ENCODE measurements around the gene GPR143. TPM values are rescaled to one million over a fixed set of nuclear protein-coding genes. Genes with fewer than 3 reads are reported as not detected.
A peak's percentile ranks its signal among the peaks of the same experiment; 100 is the strongest.
"Not testable (repeated sequence)": the region's sequence is repeated elsewhere in the genome, so short reads cannot be mapped to it uniquely, and the experiment has no call there.

Gene GPR143
- 9.7 TPM for polyA plus RNA-seq (2013, experiment 1 of 2)
- polyA plus RNA-seq (2013, experiment 2 of 2), result 8.2 TPM

- H3K27ac ChIP-seq (ENCODE audit: low read depth, low read length, severe bottlenecking), result no peak within 1 kb of the TSS
- H3K4me3 ChIP-seq (ENCODE audit: extremely low read depth, insufficient read depth, low read length, poor library complexity, severe bottlenecking), result peak within 1 kb of the TSS; percentile 5
- no peaks in the 10 kb centered on the region for H3K9me3 ChIP-seq (ENCODE audit: control insufficient read depth, low read length)
- H3K4me1 ChIP-seq (ENCODE audit: control insufficient read depth, insufficient read depth, low read length, poor library complexity, severe bottlenecking), result peaks cover 9% of the 10 kb centered on the region
- 4% methylated on average over 3 of the region's 26 CpGs; no CpG with 5 or more reads in 1 of the 2 experiments for WGBS, 2 experiments (ENCODE audit: insufficient coverage in 2 of 2)
- no peaks in the 10 kb centered on the region for H3K36me3 ChIP-seq (ENCODE audit: control insufficient read depth, insufficient read depth, low read length)
Observed at GRCh38 chrX:9765737-9766097, at the start of gene GPR143. TSS of gene GPR143 (minus strand) at chrX:9765847. CDS start at chrX:9765817, 30 bp downstream.

DNA sequence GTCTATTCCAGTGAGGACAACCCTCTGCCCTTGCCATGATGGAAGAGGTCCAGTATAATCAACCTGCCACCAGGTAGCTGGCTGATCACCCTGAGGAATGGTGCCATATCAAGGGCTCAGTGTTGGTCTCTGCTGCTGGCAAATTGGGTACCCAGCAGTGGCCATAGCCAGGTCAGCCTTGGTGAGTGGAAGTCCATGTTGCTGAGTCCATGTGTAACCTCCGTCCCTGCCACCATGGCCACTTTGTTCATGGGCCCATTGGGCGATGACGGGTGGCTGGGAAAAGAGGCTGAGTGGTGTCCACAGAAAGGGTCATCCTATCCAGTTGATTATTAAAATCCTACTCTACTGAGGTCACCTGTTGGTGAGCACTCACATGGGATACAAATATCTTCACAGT lies 45.4 kb upstream of the GPR143 start:
- not testable (repeated sequence) for H3K4me3 ChIP-seq (ENCODE audit: extremely low read depth, insufficient read depth, low read length, poor library complexity, severe bottlenecking); H3K27ac ChIP-seq (ENCODE audit: low read depth, low read length, severe bottlenecking); H3K4me1 ChIP-seq (ENCODE audit: control insufficient read depth, insufficient read depth, low read length, poor library complexity, severe bottlenecking); H3K36me3 ChIP-seq (ENCODE audit: control insufficient read depth, insufficient read depth, low read length); H3K9me3 ChIP-seq (ENCODE audit: control insufficient read depth, low read length)
- WGBS, 2 experiments (ENCODE audit: insufficient coverage in 2 of 2), result no CpG with 5 or more reads among the region's 3 CpGs

GRCh38 chrX:9809876-9810275 lies 44.2 kb upstream of the GPR143 start:
- WGBS, 2 experiments (ENCODE audit: insufficient coverage in 2 of 2), result 89 to 100% methylated on average over 1 to 3 of the region's 5 CpGs
- H3K4me3 ChIP-seq (ENCODE audit: extremely low read depth, insufficient read depth, low read length, poor library complexity, severe bottlenecking), result not testable (repeated sequence)

DNA sequence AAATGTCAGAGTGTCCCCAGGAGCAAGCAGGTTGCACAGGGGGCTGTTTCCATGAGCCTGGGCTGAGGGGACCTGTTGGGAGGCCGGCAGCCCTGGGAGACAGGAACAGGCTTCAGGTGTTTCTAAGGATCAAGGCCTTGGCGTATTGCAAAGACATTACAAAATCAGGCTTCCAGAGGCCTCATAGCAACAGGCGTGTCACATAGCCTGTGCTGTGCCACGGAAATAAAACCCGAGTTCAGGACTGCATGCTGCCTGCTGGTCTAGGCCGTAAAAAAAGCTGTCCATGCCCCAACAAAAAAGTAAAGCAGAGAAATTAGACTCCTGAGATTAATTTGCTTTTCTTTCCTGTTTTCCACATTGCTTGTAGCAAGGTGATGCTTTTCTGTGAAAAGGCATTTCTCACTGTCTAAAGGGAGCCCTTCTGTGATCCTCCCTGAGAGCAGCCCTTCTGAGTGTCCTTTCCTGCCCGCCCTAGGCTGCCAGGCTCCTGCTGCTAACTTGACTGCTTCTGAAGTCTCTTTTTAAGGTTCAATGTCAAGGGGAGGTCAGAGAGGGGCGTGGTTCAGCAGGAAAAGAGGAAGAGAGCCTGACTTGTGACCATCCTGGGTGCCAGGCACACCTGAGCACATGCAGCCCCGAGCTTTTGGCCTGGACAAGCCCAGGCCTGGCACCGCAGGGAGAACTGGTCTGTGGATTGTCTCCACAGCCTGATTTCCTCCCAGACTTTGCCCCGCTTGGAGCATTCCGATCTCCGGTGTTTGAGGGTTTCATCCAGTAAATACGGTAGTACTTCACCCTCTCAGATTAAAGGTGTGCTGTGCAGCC lies 41.9 kb upstream of the GPR143 start:
- Histone ChIP-seq H3K36me3 (ENCODE audit: control insufficient read depth, insufficient read depth, low read length) (no peaks in the 10 kb centered on the region), H3K4me3 (ENCODE audit: extremely low read depth, insufficient read depth, low read length, poor library complexity, severe bottlenecking) (no peak overlapping the region), H3K4me1 (ENCODE audit: control insufficient read depth, insufficient read depth, low read length, poor library complexity, severe bottlenecking) (no peaks in the 10 kb centered on the region), H3K9me3 (ENCODE audit: control insufficient read depth, low read length) (no peaks in the 10 kb centered on the region), H3K27ac (ENCODE audit: low read depth, low read length, severe bottlenecking) (no peak overlapping the region)
- 68 to 94% methylated on average over 3 to 6 of the region's 14 CpGs for WGBS, 2 experiments (ENCODE audit: insufficient coverage in 2 of 2)

More at GRCh38 chrX:9809876-9810275, 44.2 kb upstream of the GPR143 start:
- not testable (repeated sequence) for H3K9me3 ChIP-seq (ENCODE audit: control insufficient read depth, low read length); H3K4me1 ChIP-seq (ENCODE audit: control insufficient read depth, insufficient read depth, low read length, poor library complexity, severe bottlenecking); H3K36me3 ChIP-seq (ENCODE audit: control insufficient read depth, insufficient read depth, low read length); H3K27ac ChIP-seq (ENCODE audit: low read depth, low read length, severe bottlenecking)

DNA sequence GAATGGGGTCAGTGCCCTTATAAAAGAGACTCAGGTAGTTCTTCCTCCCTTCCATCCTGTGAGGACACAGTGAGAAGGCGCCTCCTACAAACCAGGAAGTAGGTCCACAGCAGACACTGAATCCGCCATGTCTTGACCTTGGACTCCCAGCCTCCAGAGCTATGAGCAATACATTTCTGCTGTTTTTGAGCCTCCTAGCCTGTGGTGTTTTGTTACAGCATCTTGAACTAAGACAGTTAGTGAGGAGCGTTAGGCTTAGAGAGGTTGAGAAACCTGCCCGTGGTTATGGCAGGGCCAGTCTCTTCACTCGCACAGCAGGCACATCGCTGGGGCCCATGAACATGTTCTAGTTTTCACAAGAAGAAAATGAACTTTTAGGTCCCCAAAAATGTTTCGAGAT lies 40.3 kb upstream of the GPR143 start:
- no peaks in the 10 kb centered on the region for H3K36me3 ChIP-seq (ENCODE audit: control insufficient read depth, insufficient read depth, low read length)
- no peak overlapping the region for H3K27ac ChIP-seq (ENCODE audit: low read depth, low read length, severe bottlenecking)
- no peaks in the 10 kb centered on the region for H3K9me3 ChIP-seq (ENCODE audit: control insufficient read depth, low read length)
- WGBS, 2 experiments (ENCODE audit: insufficient coverage in 2 of 2), result 100% methylated on average over 3 of the region's 7 CpGs; no CpG with 5 or more reads in 1 of the 2 experiments
- no peaks in the 10 kb centered on the region for H3K4me1 ChIP-seq (ENCODE audit: control insufficient read depth, insufficient read depth, low read length, poor library complexity, severe bottlenecking)
- no peak overlapping the region for H3K4me3 ChIP-seq (ENCODE audit: extremely low read depth, insufficient read depth, low read length, poor library complexity, severe bottlenecking)

- 100% methylated on average over 2 to 3 of the region's 5 CpGs for WGBS, 2 experiments (ENCODE audit: insufficient coverage in 2 of 2)
- Histone ChIP-seq H3K4me3 (ENCODE audit: extremely low read depth, insufficient read depth, low read length, poor library complexity, severe bottlenecking) (no peak overlapping the region), H3K36me3 (ENCODE audit: control insufficient read depth, insufficient read depth, low read length) (no peaks in the 10 kb centered on the region), H3K4me1 (ENCODE audit: control insufficient read depth, insufficient read depth, low read length, poor library complexity, severe bottlenecking) (no peaks in the 10 kb centered on the region), H3K27ac (ENCODE audit: low read depth, low read length, severe bottlenecking) (no peak overlapping the region), H3K9me3 (ENCODE audit: control insufficient read depth, low read length) (peaks cover 5% of the 10 kb centered on the region)
Observed at GRCh38 chrX:9804444-9804843, 38.8 kb upstream of the GPR143 start.

DNA sequence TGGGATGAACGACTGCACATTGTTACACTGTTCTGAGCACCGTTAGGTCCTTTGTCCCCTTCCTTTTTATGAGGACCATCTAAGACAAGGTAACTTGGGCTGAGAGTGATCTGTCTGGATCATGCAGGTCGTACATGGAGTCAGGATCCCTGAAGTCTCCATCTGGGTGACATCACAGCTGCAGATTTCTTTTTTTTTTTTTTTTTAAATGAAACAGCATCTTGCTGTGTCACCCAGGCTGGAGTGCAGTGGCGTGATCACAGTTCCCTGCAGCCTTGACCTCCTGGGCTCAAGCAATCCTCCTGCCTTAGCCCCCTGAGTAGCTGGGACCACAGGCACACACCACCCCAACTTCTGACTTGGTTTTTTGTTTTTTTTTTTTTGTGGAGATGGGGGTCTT lies 37.1 kb upstream of the GPR143 start:
- Histone ChIP-seq H3K4me1 (ENCODE audit: control insufficient read depth, insufficient read depth, low read length, poor library complexity, severe bottlenecking) (no peaks in the 10 kb centered on the region), H3K4me3 (ENCODE audit: extremely low read depth, insufficient read depth, low read length, poor library complexity, severe bottlenecking) (no peak overlapping the region)
- WGBS, 2 experiments (ENCODE audit: insufficient coverage in 2 of 2), result no CpG with 5 or more reads among the region's 4 CpGs

GRCh38 chrX:9797384-9798360 lies 32.0 kb upstream of the GPR143 start:
- no peak overlapping the region for H3K27ac ChIP-seq (ENCODE audit: low read depth, low read length, severe bottlenecking)
- no peaks in the 10 kb centered on the region for H3K4me1 ChIP-seq (ENCODE audit: control insufficient read depth, insufficient read depth, low read length, poor library complexity, severe bottlenecking)
- no peaks in the 10 kb centered on the region for H3K36me3 ChIP-seq (ENCODE audit: control insufficient read depth, insufficient read depth, low read length)
- WGBS, 2 experiments (ENCODE audit: insufficient coverage in 2 of 2), result 27% methylated on average over 2 of the region's 11 CpGs; no CpG with 5 or more reads in 1 of the 2 experiments
- peaks cover 6% of the 10 kb centered on the region for H3K9me3 ChIP-seq (ENCODE audit: control insufficient read depth, low read length)
- no peak overlapping the region for H3K4me3 ChIP-seq (ENCODE audit: extremely low read depth, insufficient read depth, low read length, poor library complexity, severe bottlenecking)

More for the DNA sequence above, 37.1 kb upstream of the GPR143 start:
- H3K36me3 ChIP-seq (ENCODE audit: control insufficient read depth, insufficient read depth, low read length), result no peaks in the 10 kb centered on the region
- peaks cover 6% of the 10 kb centered on the region for H3K9me3 ChIP-seq (ENCODE audit: control insufficient read depth, low read length)
- no peak overlapping the region for H3K27ac ChIP-seq (ENCODE audit: low read depth, low read length, severe bottlenecking)

DNA sequence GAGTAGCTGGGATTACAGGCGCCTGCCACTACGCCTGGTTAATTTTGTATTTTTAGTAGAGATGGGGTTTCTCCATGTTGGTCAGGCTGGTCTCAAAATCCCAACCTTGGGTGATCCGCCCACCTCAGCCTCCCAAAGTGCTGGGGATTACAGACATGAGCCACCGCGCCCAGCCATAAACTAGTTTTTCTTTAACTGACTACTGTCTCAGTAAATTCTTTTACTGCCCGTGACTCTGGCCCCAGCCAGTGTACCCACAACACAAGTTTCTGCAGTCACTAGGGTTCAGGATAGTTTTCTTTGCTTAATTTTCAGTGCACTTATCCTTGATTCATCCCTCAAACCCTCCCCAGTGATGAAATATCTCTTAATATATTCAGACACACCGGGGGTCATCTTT lies 28.8 kb upstream of the GPR143 start:
- H3K4me1 ChIP-seq (ENCODE audit: control insufficient read depth, insufficient read depth, low read length, poor library complexity, severe bottlenecking), result peaks cover 11% of the 10 kb centered on the region
- WGBS, 2 experiments (ENCODE audit: insufficient coverage in 2 of 2), result 87% methylated on average over 3 of the region's 7 CpGs; no CpG with 5 or more reads in 1 of the 2 experiments
- H3K9me3 ChIP-seq (ENCODE audit: control insufficient read depth, low read length), result peaks cover 1% of the 10 kb centered on the region
- H3K27ac ChIP-seq (ENCODE audit: low read depth, low read length, severe bottlenecking), result no peak overlapping the region
- H3K4me3 ChIP-seq (ENCODE audit: extremely low read depth, insufficient read depth, low read length, poor library complexity, severe bottlenecking), result no peak overlapping the region
- no peaks in the 10 kb centered on the region for H3K36me3 ChIP-seq (ENCODE audit: control insufficient read depth, insufficient read depth, low read length)

- WGBS, 2 experiments (ENCODE audit: insufficient coverage in 2 of 2), result 100% methylated on average over 1 of the region's 6 CpGs; no CpG with 5 or more reads in 1 of the 2 experiments
- no peaks in the 10 kb centered on the region for H3K9me3 ChIP-seq (ENCODE audit: control insufficient read depth, low read length)
- no peaks in the 10 kb centered on the region for H3K36me3 ChIP-seq (ENCODE audit: control insufficient read depth, insufficient read depth, low read length)
- no peak overlapping the region for H3K27ac ChIP-seq (ENCODE audit: low read depth, low read length, severe bottlenecking)
- no peak overlapping the region for H3K4me3 ChIP-seq (ENCODE audit: extremely low read depth, insufficient read depth, low read length, poor library complexity, severe bottlenecking)
- H3K4me1 ChIP-seq (ENCODE audit: control insufficient read depth, insufficient read depth, low read length, poor library complexity, severe bottlenecking), result peaks cover 20% of the 10 kb centered on the region
Observed at GRCh38 chrX:9790866-9791265, 25.2 kb upstream of the GPR143 start.

Measured in mesodermal cell (in vitro differentiated cells).